HG03103 (cell line): ENCODE data around the gene THEM4.
"Not testable (repeated sequence)": the region's sequence is repeated elsewhere in the genome, so short reads cannot be mapped to it uniquely, and the experiment has no call there.

Source experiments
- ATAC-seq: cut with Tn5 transposase; IDR thresholded peaks from one replicate; pipeline ENCODE4 v1.9.1; 2021; ENCODE audit warnings: low read depth; ENCODE audit not compliant: unreplicated experiment

The THEM4 gene

DNA sequence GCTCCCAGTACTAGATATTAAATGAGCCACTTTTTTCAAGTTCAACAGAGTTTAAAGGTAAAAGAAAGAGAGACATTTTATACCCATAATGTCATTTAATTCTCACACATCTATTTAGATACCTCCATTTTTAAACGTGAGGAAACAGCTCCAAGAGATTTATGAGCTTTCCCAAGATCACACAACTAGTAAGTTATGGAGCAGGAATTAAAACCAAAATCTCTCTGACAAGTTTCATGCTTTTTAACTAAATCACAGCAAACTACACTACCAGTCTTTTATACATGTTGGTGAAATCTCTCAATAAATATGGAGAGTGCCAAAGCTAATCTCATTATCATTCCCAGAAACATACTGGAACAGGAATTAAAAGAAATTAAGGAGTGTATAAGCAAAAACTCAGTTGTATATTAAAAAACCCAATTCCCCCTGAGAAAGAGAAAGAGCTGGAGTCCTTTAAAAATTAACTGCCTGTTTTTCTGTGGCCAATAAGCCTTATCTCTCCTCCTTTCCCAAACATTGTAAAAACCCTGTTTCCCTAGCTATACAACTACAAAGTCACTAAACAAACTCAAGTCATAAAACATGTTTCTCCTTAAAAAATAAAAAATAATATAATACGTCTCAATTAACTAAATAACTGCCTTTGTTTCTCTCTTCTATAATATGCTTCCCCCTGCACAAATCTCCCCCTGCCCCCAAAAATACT, 26.7 kb upstream of the THEM4 start:
- ATAC-seq: no peak

DNA sequence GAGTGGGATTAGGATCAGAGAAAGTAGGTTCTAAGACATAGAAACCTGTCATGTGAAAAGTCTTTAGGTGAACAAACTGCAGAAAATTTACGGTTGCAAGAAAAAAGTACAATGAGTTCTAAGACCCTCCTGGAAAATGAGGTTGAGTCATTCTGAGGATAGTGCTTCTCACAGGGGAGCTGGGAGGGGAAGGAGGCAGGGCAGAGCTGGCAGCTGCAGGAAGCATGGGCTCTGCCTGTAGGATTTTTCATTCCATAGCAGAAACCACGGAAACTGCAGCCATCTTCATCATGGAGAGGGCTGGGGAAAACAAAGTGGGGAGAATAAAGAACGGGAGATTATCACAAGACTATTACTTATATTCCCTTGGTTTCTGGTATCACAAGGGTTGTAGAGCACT, 25.8 kb upstream of the THEM4 start:
- no peak for ATAC-seq

GRCh38 chr1:151934048-151934493, 24.8 kb upstream of the THEM4 start:
- no peak for ATAC-seq

DNA sequence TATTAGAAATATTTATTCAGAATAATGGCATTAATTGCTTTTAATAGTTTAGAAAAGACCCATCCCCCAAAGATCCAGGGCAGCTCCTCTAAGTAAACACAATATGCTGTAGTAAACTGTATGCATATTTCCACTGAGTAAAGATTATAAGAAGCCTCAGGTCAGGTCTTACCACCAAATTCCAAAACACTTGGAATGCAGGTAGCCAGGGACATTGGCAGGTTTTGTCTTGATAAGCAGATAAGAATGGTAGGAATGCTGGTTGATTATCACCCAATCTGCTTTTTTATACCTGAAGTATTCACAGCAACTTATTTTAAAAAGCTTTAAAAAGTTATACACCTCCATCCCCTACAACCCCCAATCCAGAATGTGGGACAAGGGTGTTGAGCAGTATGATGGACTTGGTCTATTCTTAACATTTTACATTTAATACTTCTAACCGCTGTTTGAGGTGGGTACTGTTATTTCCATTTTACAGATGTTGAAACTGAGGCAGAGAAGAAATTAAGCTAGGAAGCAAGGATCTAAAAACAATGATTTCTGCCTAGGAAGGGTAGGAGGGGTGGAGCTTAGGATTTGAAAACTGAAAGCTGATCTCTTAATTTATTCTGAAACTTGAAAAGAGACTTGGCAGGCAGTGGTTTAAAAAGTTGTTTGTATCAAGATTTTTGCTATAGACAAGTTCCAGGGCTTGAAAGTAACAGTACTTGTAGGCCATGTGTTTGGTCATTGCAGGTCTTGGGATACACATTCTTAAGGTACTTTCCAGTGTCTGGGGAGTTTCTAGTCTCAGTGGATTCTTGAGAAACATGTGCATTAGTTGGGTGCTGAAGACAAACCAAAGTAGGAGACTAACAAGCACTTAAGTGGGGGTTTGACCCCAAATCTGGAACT, 15.6 kb upstream of the THEM4 start:
- ATAC-seq: no peak

DNA sequence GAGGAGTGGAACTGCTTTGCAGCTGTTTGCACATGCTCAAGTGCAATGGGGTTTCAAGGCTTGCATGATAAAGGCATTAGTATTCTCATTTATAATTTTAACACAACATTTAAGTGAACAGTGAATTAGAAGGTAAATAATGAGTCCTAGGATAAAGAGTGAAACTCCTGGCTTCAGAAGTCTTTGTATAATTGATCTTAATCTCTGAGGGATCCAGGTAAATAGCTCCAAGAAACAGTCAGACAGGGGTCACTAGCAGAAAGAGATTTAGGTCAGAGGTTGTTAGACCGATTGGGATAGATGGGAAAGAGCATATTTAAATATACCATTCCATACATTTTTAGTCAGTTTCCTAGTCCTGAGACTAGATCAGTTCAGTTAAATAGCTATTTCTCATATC, 14.1 kb upstream of the THEM4 start:
- no peak for ATAC-seq

GRCh38 chr1:151920149-151920548, 10.8 kb upstream of the THEM4 start:
- no peak for ATAC-seq

- no peak for ATAC-seq
Observed at GRCh38 chr1:151918819-151919610, 9.7 kb upstream of the THEM4 start.

DNA sequence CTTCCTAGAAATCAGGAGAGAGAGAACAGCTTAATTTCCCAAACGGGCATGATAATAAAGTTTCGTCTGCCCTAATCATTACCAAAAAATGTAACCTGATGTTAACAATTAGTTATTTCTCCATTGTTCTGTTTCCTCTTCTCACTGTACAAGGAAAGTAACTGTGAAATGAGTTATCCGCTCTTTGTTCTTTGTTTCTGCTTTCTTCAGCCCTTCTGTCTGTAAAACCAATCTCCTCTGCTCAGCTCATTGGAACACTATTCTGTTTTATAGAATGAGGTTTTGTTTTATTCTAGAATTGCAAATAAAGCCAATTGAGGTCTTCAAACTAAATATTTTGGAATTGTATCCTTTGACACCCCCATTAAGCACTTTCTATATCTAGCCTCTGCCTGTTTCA, 8.8 kb upstream of the THEM4 start:
- ATAC-seq: no peak

- no peak for ATAC-seq
Observed at GRCh38 chr1:151916726-151917370, 7.5 kb upstream of the THEM4 start.

DNA sequence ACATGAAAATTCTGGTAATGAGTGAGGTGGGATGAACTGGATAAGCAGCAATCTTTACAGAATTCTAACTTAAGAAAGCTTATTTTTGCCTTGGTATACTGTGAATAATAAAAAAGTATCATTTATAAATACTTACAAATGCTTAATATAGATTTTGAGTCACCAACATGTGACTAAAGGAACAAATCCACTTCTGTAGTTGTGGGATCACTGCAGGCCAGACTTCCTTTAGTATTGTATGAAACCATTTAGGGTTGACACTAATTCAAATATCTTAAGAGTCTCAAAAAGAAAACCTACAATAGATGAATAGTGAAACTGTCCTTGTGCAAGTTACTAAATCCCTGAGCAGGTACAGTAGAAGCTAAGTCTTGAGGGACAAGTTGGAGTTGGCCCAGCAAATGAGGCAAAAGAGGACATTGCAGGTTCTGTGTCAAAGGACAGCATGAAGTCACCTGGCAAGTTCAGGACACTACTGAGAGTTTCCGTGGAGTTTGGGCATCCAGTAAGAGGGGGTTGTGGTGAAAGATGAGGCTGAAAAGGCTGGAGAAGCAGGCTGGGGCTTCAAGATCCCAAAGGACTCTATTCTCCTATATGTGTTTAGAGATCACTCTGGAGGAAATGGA, 5.9 kb upstream of the THEM4 start:
- ATAC-seq: no peak

DNA sequence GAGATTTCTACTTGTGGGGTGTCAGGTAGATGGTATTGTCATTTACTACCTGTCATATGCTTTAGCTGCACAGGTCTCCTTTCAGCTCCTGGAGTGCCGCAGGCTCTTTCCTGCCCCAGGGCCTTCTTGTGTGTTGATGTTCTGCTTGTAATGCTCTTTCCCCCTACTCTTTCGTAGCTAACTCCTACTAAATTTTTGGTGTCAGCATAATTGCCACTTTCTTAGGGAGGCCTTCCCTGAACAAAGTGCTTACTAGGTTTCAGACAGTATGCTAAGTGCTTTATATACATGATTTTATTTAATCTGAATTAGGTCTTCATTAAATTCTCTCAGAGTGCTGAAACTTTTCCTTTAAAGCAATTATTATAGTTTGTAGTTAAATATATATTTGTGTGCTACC, 4.8 kb upstream of the THEM4 start:
- no peak for ATAC-seq

- ATAC-seq: no peak
Observed at GRCh38 chr1:151912973-151913372, 3.7 kb upstream of the THEM4 start.

DNA sequence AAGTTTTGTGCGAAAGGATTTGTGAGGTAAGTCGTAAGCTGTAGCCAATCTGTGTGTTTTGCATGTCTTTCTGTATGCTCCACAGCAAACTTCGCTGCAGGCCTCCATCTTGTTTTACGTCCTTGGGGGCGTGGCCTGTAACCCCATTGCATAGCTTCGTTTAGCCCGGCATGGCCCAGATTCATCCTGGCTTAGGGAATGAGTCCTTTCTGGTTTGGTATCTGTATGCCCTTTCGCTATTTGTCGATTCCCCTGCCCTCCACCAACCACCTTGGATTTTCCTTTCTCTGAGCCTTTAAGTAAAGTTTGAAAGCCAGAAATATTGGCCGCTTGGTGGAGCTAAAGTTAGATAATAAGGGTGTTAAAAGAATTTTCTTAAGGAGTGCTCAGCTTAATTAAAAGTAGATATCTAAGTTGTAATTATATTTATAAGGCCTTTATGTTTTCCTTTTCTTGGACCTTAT, 1.1 kb downstream of the THEM4 start:
- ATAC-seq: no peak

GRCh38 chr1:151907363-151908139, 1.8 kb downstream of the THEM4 start:
- ATAC-seq: no peak

GRCh38 chr1:151906324-151906645, 3.0 kb downstream of the THEM4 start:
- not testable (repeated sequence) for ATAC-seq

DNA sequence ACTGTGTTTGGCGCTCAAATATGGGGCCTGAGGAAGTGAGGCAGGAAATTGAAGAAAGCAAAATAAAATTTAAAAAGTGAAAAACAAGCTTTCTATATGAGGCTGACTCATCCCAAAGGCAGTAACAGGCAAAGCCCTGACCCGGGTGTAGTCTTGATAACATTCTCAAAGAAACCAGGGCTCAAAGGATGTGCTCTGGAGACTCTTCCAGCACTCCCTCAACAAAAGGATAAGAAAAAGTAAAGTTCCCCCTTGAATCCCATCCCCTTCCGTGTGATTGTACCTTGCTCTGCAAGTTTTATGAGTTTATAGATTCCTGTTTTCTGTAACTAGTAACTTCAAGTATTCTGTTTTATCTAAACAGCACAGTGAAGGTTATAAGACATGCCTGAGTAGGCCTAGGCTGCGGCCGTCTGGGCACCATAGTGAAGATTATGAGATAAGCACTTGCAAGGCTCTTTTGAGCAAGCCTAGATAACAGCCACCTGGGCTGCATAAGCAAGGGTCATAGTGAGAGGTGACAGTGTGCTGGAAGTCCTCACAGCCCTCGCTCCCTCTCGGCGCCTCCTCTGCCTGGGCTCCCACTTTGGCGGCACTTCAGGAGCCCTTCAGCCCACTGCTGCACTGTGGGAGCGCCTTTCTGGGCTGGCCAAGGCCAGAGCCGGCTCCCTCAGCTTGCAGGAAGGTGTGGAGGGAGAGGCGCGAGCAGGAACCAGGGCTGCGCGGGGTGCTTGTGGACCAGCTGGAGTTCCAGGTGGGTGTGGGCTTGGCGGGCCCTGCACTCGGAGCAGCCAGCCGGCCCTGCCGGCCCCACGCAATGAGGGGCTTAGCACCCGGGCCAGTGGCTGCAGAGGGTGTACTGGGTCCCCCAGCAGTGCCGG, 3.6 kb downstream of the THEM4 start:
- ATAC-seq: not testable (repeated sequence)

DNA sequence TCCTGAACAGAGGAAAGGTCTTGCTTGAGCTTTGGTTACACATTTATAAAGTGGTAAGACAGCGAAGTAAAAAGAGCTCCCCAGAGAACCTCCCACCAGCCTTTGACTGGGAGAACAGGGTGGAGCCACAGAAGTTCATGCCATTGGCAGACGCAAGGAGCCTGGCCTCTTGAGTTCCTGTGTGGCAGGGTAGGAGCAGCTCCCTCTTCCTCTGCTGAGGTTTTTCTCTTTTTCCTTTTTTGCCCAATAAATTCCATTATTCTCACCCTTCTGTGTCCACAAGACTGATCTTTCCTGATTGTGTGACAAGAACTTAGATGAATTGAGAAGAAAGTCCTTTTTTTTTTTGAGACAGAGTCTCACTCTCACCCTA, 4.3 kb downstream of the THEM4 start:
- ATAC-seq: no peak

DNA sequence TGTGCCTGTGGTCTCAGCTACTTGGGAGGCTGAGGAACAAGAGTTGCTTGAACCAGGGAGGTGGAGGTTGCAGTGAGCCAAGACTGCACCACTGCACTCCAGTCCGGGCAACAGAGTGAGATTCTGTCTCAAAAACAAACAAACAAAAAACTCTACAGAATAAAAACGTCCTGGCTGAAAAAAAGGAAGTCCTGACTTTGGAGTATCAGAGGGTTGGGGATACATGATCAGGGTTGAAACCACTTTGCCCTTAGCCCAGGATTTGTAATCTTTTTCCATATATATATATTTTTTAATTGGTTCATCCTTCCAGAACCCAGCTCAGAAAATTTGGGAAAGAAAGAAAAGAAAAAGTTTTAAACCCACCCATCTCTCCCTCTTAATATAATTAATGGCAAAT, 6.5 kb downstream of the THEM4 start:
- no peak for ATAC-seq
